Medulla oblongata (tissue), 1 donor: ENCODE data around the gene HIVEP2.
A peak's percentile ranks its signal among the peaks of the same experiment; 100 is the strongest.
"Not testable (repeated sequence)": the region's sequence is repeated elsewhere in the genome, so short reads cannot be mapped to it uniquely, and the experiment has no call there.

Experiments
- DNase-seq: peaks from one replicate; pipeline ENCODE4 v3.0.0-alpha.2; 2015; ENCODE audit errors: extremely low spot score

Gene HIVEP2, protein sequence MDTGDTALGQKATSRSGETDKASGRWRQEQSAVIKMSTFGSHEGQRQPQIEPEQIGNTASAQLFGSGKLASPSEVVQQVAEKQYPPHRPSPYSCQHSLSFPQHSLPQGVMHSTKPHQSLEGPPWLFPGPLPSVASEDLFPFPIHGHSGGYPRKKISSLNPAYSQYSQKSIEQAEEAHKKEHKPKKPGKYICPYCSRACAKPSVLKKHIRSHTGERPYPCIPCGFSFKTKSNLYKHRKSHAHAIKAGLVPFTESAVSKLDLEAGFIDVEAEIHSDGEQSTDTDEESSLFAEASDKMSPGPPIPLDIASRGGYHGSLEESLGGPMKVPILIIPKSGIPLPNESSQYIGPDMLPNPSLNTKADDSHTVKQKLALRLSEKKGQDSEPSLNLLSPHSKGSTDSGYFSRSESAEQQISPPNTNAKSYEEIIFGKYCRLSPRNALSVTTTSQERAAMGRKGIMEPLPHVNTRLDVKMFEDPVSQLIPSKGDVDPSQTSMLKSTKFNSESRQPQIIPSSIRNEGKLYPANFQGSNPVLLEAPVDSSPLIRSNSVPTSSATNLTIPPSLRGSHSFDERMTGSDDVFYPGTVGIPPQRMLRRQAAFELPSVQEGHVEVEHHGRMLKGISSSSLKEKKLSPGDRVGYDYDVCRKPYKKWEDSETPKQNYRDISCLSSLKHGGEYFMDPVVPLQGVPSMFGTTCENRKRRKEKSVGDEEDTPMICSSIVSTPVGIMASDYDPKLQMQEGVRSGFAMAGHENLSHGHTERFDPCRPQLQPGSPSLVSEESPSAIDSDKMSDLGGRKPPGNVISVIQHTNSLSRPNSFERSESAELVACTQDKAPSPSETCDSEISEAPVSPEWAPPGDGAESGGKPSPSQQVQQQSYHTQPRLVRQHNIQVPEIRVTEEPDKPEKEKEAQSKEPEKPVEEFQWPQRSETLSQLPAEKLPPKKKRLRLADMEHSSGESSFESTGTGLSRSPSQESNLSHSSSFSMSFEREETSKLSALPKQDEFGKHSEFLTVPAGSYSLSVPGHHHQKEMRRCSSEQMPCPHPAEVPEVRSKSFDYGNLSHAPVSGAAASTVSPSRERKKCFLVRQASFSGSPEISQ (N-terminal part only)

DNA sequence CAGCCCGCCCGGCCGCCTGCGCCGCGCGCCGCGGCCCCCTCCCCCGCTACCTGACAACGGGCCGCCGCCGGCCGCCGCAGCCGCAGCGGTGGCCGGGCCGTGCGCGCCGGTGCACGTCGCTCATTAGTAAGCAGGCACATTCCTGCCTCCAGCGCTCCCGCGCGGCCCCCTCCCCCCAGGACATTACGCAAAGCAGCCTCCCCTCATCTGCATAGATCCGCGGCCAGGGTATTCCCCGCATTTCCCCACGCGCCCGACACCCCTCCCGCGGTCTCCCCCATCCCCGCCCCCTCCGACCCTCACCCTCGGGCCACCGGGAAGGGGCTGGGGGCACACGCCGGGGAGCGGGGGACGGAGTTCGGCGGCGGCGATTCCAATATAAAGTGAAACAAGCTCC lies at the start of gene HIVEP2:
HIVEP2 (minus strand) TSS at position 128 of the 397 bp plus-strand sequence. CDS start 170,438 bp downstream, outside the sequence.
- DNase-seq = peak; percentile 77

DNA sequence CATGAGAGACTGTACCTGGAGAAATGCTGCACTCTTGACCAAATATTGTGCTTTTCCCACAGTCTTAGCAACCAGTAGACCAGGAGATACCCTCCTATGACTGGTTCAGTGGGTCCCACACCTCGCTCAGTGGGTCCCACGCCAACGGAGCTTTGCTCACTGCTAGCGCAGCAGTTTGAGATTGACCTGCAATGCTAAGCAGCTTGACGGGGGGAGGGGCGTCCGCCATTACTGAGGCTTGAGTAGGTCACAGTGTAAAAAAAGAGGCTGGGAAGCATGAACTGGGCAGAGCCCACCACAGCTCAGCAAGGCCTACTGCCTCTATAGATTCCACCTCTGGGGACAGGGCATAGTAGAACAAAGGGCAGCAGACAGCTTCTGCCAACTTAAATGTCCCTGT lies 49.0 kb upstream of the HIVEP2 start:
- no peak for DNase-seq

DNA sequence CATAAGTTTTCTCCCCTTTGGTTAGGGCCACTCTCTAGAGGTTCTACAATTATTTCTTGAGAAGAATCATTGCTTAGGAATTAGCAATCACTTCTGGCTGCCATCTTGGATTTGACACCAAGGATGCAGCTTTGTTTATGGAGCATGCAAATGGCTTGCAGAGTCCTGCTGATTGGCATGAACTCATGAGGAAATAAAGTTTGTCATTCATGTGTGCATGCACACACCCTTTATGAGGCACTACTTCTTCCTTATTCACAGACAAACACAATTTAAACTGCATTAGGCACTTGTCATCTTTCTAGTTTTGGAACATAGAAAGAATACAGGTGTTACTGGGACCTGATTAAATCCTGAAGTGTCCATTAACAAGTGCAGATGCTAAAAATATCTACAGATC lies 42.5 kb upstream of the HIVEP2 start:
- DNase-seq = no peak

DNA sequence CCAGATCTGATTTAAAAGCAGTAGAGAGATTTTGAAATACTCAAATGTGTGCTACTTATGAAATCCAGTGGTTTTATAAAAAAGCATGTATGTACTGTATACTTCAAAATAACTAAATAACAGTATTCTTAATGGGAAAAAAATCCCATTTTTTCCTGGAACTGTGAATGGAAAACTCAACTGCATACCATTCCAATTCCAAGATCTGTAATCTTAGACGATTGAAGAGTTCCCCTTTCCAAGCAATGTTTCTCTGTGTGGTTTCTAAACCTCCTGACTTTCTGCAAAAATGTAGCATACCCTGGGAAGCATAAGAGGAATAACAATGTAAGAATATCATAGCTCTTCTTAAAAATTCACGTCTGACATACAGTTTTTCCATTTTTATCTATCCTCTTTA lies 40.3 kb upstream of the HIVEP2 start:
- no peak for DNase-seq

DNA sequence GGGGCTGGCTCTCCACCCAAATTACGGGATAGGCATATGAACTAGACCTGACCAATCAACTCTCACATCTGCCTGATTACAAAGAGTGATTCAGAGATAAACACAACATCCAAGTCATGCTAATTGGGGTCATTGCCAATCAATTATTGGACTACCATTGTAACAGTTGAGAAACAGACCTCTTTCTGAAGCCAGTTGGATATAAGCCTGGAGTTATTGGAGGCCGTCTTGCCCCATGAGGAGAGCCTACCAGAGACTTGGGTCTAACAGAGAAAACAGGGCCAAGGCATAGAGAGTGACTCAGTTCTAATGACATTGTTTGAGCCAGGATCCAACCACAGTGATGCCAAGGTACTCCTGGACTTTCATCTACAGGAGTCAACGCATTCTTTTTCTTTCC lies 39.4 kb upstream of the HIVEP2 start:
- DNase-seq = no peak

DNA sequence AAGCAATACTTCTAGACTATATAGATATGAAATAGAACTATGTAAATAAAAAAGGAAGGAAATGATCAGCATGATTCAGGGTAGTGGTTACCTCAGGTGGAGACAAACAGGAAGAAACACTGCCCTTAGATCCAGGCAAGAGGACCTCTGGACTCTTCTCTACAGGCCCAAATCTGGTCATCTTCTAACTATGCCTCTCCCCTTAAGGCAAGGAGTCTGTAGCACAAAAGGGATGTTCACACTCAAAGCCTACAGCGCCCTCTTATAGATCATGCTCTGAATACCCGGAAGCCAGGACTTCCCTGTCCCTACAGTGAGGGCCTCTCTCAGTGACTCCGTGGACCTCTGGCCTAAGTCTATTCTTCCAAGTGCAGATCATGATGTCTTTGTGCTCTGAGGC lies 30.4 kb upstream of the HIVEP2 start:
- DNase-seq = no peak

DNA sequence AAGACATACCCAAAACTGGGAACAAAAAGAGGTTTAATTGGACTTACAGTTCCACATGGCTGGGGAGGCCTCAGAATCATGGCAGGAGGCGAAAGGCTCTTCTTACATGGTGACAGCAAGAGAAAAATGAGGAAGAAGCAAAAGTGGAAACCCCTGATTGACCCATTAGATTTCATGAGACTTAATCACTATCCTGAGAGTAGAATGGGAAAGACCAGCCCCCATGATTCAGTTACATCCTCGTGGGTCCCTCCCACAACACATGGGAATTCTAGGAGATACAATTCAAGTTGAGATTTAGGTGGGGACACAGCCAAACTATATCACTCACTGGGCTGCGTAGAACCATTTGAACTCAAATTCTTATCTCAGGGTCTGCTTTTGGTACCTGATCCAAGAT lies 26.0 kb upstream of the HIVEP2 start:
- not testable (repeated sequence) for DNase-seq

DNA sequence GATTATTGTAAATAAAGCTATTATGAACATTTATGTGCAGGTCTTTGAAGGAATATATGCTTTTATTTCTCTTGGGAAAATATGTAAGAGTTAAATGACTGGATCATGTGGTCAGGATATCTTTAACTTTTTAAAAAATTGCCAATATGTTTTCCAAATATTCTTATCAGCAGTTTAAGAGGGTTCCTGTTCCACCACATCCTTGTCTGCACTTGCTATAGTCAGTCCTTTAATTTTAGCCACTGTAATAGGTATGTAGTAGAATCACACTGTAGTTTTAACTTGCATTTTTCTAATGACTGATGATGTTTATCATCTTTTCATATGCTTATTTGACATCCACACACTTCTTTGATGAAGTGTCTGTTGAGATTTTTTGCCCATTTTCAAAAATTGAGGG lies 23.6 kb upstream of the HIVEP2 start:
- no peak for DNase-seq

DNA sequence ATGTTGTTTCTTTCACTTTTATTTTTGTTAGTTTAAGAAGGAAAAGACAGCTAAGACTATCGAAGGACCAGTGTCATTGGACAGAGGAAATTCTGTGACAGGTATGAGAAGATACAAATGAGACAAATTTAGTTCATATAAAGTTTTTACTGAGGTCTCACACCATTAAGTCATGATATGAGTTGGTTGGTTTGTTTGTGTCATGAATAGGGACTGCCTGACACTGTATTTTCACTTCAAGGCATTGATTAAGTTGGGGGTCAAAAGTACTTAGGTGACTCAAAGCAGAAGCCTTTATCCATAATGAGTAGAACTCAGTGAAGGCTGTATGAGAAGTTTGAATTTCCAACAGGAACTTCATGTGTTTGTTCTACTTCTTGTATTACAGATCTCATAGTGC lies 21.3 kb upstream of the HIVEP2 start:
- no peak for DNase-seq

DNA sequence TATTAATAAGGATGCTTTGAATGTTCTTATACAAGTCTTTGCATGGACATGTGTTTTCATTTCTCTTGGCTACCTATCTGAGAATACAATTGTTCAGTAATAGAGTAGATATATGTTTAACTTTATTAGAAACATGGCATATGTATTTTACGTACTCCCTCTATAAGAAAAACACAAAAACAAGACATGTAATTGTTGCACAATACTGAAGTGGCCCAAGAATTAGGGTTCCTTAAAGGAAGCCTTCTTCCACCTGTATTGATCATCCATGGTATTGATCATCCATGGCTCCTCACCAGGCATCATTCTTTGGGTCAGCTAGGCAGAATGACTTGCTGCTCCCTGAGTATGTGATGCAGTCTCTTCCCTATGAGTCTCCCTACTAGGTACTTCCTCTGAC lies 20.2 kb upstream of the HIVEP2 start:
- DNase-seq = no peak

DNA sequence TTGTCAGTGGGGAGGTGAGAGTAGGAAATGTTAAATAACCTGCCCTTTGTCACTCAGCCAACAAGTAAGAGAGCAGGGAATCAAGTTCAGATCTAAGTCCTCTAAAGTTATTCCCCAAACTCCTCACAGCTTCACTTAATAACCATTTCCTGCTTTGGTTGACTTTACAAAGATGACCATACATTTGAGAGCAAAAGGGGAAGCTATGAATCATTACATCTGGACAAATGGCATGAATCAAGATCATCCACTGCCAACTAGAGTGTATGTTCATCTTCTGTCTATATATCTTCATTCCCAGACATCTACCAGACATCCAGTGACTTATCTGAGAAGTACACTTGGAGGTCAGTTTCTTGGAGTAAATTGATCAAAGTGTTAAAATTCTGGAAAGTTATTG lies 15.1 kb upstream of the HIVEP2 start:
- no peak for DNase-seq

DNA sequence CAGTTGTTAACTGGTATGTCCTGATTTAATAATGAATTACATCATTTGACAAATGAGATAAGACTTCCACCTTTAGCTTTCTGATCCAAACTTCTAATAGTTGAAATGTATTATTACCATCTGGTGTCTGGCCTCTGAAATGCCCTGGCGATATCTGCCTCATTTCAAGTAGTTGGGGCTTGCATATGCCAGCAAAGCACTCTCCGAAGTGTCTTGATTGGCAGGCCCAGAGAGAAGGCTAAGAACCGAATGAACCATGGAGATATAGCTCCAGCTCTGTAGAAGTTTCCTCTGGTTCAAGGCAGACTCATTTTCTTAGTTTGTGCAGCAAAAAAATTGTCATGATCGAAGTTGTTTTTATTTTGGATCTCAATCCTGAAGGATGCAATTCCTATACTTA lies 13.4 kb upstream of the HIVEP2 start:
- DNase-seq = no peak

DNA sequence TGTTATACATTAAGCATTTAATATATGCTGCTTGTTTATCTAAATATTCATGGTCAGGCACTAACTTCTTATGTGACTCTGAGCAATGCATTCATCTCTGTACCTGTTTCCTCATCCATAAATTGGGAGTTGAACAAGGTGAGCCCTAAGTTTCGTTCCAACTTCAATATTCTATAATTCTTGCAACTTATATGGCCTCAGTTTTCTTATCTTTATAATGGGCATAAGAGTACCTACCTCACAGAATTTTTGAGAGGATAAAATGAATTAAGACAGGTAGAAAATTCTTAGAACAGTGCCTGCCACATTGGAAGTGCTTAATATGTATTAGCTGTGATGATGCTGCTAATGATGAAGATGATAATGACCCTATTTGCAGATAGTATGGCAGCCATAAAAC lies 11.8 kb upstream of the HIVEP2 start:
- no peak for DNase-seq

DNA sequence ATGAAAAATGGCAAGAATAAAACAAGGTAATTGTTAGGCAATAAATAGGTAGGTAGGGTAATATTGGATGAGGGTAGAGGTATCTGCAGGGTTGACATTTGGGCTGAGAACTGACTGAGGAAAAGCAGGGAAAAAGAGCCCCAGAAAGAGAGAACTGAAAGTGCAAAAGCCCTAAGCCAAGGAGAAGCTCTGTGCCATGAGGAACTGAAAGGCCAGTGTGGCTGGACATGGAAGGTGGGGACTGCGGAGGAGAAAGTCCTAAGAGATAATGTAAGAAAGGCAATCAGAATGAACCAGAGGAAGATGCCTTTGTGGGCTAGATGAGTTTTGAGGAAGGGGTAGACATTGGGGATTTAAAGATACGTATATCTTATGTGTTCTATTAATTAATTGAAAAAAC lies 9.9 kb upstream of the HIVEP2 start:
- peak; percentile 67 for DNase-seq

DNA sequence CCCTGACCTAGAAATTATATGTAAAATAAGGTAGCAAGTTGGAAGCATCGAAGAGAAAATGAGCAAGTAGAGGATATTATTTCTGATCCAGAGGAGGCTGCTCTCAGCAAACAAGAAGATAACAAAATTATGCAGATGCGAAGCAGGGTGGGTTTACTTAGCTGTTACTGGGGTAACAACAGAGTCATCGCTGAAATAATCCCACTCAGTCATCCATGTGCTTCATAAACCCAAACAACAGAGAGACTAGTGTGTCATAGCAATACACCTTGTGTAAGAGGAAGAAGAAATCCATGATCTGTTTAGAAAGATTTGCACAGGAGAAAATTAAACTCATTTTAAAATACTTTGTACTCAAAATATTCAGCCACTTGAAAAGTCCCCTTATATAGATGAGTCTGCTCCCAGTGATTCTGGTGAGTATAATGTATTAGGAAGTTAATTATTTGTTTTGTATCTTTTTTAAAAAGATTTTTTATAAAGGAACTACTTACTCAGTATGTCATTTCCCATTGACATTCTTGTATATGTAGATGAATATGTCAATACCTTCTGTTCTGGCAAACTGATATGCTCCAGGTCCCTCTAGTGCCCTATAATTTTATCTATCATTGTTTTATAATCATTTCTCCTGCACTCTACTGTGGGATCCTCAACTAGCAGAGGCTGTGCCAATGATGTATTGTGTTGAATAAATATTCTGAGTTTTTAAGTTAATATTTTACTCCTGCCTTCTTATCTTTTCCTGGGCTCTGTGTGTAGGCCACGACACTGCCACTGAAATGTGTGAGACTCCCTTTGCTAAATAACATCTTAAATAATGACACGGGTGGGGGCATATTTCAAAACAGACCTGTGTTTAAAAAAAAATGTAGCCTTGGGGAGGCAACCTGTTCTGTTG lies 8.6 kb upstream of the HIVEP2 start:
- no peak for DNase-seq

DNA sequence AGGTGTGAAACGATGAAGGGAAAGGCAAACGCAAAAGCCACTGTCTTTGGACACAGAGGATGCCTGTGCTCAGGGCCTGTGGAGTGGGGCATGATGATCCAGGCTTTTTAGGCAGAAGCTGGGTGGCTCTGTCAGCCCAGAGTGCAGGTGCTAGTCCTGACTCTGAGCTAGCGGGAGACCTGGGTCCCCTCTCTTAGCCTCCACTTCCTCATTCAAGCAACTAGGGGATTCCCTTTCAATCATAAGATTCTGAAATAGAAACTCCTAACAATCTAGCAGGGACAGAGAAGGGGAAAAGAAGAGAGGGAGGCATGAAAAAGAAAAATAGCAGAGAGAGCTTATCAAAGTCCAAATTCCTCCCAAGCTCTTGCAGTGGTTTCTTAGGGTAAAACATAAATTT lies 7.6 kb upstream of the HIVEP2 start:
- no peak for DNase-seq

DNA sequence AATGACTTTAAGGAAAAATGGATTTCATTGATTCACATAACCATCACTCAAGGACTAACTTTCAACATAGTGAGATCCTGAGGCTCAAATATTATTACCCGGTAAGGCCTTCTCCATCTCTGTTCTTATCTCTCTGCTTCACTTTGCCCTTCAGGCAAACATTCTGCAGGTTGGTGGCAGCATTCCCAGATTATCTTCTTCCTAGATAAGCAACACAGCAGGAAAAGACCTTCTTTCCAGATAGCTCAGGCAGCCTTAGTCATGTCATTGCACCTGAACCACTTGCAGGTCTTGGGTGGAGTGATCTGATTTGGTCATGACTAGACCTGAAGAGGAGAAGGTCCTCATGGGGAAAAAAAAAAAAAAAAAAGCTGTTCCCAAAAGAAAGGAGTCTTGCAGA lies 5.3 kb upstream of the HIVEP2 start:
- no peak for DNase-seq

DNA sequence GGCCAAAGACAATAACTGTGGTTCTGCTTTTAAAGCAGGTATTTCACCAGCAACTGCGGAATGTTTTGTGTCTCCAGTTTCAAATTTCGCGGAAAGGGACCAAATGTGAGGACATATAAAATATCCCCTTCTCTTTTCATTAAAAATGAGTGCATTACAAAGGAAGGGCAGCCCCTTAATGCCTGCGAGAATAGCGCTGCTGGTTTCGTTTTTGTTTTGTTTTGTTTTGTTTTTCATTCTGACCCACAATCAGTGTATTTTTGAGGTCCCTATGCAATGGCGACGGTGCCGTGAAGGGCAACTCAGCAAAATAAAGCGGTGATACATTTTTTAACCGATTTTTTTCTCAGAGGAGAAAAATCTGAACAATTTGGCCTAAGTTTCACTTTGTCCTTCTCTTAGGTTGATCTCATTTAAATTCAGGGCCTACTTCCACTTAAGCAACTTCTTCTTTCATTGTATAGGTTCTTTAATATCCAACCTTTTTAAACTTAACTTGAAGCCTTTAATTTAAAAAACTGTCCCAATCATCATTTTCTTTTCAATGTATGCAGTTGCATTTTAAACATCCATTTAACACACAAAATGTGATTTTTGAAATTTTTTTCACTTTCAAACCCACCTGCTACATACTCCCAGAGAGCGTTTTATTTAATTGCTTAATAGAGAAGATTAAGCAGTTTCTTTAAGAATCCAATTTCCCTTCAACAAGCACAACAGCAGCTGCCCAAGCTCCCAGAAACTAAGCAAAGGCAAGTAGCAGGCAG lies 2.9 kb upstream of the HIVEP2 start:
- no peak for DNase-seq

DNA sequence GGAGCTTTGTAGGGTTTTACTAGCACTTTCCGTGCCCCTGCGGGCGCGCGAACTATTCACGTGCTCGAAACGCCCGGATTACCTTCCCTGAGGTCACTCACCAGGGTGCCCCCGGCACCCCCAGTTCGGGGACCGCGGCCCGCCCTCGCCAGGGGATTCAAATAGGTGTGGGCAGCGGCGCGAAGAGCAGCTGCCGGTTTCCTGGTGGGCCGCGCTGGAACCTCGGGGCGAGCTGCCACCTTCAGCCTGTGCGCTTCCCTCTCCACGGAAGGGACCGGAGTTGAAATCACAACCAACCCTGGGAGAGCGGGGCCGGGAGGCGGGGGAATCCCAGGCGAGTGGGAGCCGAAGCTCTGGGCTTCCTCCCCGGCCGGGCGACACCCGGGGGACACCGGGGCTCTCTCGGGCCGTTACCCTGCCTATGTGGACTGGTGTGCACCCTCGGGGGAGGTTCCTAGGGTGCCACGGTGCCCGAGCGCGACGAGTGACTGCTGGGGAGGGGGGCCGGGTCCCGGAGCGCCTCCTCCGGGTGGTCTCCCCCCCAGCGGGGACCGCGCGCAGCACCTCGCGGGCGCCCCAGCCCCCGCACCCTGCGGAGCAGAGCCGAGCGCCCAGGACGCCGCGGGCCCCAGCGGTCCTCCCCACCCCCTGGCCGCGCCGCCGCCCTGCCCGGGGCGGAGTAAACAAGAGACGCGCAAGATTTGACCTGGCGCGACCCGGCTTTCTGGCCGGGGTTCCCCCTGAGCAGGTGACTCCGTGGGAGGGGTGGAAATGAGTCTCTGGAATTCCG lies 2.1 kb upstream of the HIVEP2 start:
- DNase-seq = peak; percentile 86
